ENCODE data around the gene MXD4. TPM values are rescaled to one million over a fixed set of nuclear protein-coding genes. Genes with fewer than 3 reads are reported as not detected.

MXD4 gene
- total RNA-seq, 1 experiment from 2014 or later = 22.3 TPM

GRCh38 chr4:2248821-2249261, 13.1 kb downstream of the MXD4 start:
- Histone ChIP-seq H3K4me3 (ENCODE audit: low read depth, low read length) (no peak overlapping the region), H3K36me3 (ENCODE audit: control insufficient read depth, insufficient read depth, low read length) (no peaks in the 10 kb centered on the region), H3K4me1 (no peaks in the 10 kb centered on the region), H3K27me3 (replicated peaks; ENCODE audit: control insufficient read depth, insufficient read depth, low read length) (no peaks in the 10 kb centered on the region), H3K9me3 (no peaks in the 10 kb centered on the region)
- no peak overlapping the region for H3K4me3 Mint-ChIP-seq (ENCODE audit: unreplicated experiment)
- TF ChIP-seq CTCF (IDR thresholded peaks at IDR 0.05; ENCODE audit: insufficient read depth in 1 of 2, low read depth in 1 of 2, low read length in 1 of 2, severe bottlenecking in 1 of 2, unreplicated experiment in 1 of 2) = no peak
- H3K27ac Mint-ChIP-seq (ENCODE audit: unreplicated experiment) = no peak overlapping the region
- no peaks in the 10 kb centered on the region for H3K9me3 Mint-ChIP-seq (ENCODE audit: unreplicated experiment)
- peaks cover 2% of the 10 kb centered on the region for H3K4me1 Mint-ChIP-seq (ENCODE audit: low read depth, unreplicated experiment)
- BruUV-seq (replicated peaks) = no TSS peak
- CTCF ChIA-PET = no interaction called here
- H3K36me3 Mint-ChIP-seq (ENCODE audit: insufficient read depth, unreplicated experiment) = peaks cover 2% of the 10 kb centered on the region
- intact Hi-C loops (cut with micrococcal nuclease; ENCODE audit: unreplicated experiment) = loop anchor here (10.0 kb wide), 1 partner anchor 106 kb away; no protein-coding TSS in a partner anchor
- H3K27me3 Mint-ChIP-seq (ENCODE audit: insufficient read depth, unreplicated experiment) = no peaks in the 10 kb centered on the region
- DNase-seq = no peak
- POLR2A ChIA-PET = no interaction called here

- no peaks in the 10 kb centered on the region for H3K36me3 Mint-ChIP-seq (ENCODE audit: insufficient read depth, unreplicated experiment)
- no TSS peak for BruUV-seq (replicated peaks)
- H3K9me3 ChIP-seq = no peaks in the 10 kb centered on the region
- ChIA-PET POLR2A (no interaction called here), CTCF (no interaction called here)
- no peak overlapping the region for H3K27ac Mint-ChIP-seq (ENCODE audit: unreplicated experiment)
- H3K4me3 Mint-ChIP-seq (ENCODE audit: unreplicated experiment) = no peak overlapping the region
- intact Hi-C loops (cut with micrococcal nuclease; ENCODE audit: unreplicated experiment) = loop anchor here (10.0 kb wide), 1 partner anchor 107 kb away; no protein-coding TSS in a partner anchor
- no peak overlapping the region for H3K4me3 ChIP-seq (ENCODE audit: low read depth, low read length)
- no peak for DNase-seq
- H3K9me3 Mint-ChIP-seq (ENCODE audit: unreplicated experiment) = no peaks in the 10 kb centered on the region
- no peak for TF ChIP-seq CTCF (IDR thresholded peaks at IDR 0.05; ENCODE audit: insufficient read depth in 1 of 2, low read depth in 1 of 2, low read length in 1 of 2, severe bottlenecking in 1 of 2, unreplicated experiment in 1 of 2)
- peaks cover 7% of the 10 kb centered on the region for H3K4me1 Mint-ChIP-seq (ENCODE audit: low read depth, unreplicated experiment)
- no peaks in the 10 kb centered on the region for H3K27me3 ChIP-seq (replicated peaks; ENCODE audit: control insufficient read depth, insufficient read depth, low read length)
- H3K4me1 ChIP-seq = no peaks in the 10 kb centered on the region
- H3K36me3 ChIP-seq (ENCODE audit: control insufficient read depth, insufficient read depth, low read length) = no peaks in the 10 kb centered on the region
- no peaks in the 10 kb centered on the region for H3K27me3 Mint-ChIP-seq (ENCODE audit: insufficient read depth, unreplicated experiment)
Observed at GRCh38 chr4:2248044-2248780, 13.7 kb downstream of the MXD4 start.

- no peaks in the 10 kb centered on the region for H3K27me3 ChIP-seq (replicated peaks; ENCODE audit: control insufficient read depth, insufficient read depth, low read length)
- intact Hi-C loops (cut with micrococcal nuclease; ENCODE audit: unreplicated experiment) = loop anchor here (10.0 kb wide), 1 partner anchor 107 kb away; no protein-coding TSS in a partner anchor
- no peaks in the 10 kb centered on the region for H3K9me3 Mint-ChIP-seq (ENCODE audit: unreplicated experiment)
- H3K9me3 ChIP-seq = no peaks in the 10 kb centered on the region
- CTCF ChIA-PET = no interaction called here
- H3K36me3 ChIP-seq (ENCODE audit: control insufficient read depth, insufficient read depth, low read length) = no peaks in the 10 kb centered on the region
- H3K4me3 ChIP-seq (ENCODE audit: low read depth, low read length) = no peak overlapping the region
- no TSS peak for BruUV-seq (replicated peaks)
- POLR2A ChIA-PET = no interaction called here
- H3K4me1 Mint-ChIP-seq (ENCODE audit: low read depth, unreplicated experiment) = peaks cover 7% of the 10 kb centered on the region
- no peak for TF ChIP-seq CTCF (IDR thresholded peaks at IDR 0.05; ENCODE audit: insufficient read depth in 1 of 2, low read depth in 1 of 2, low read length in 1 of 2, severe bottlenecking in 1 of 2, unreplicated experiment in 1 of 2)
- DNase-seq = no peak
- no peaks in the 10 kb centered on the region for H3K4me1 ChIP-seq
- no peaks in the 10 kb centered on the region for H3K36me3 Mint-ChIP-seq (ENCODE audit: insufficient read depth, unreplicated experiment)
- H3K27me3 Mint-ChIP-seq (ENCODE audit: insufficient read depth, unreplicated experiment) = no peaks in the 10 kb centered on the region
- no peak overlapping the region for H3K27ac Mint-ChIP-seq (ENCODE audit: unreplicated experiment)
- no peak overlapping the region for H3K4me3 Mint-ChIP-seq (ENCODE audit: unreplicated experiment)
Observed at GRCh38 chr4:2247128-2248043, 14.5 kb downstream of the MXD4 start.

Data from Caco-2 (cell line).